Sigmoid colon (tissue), 4 donors: ENCODE measurements around the gene KRTAP19-3.

ENCODE experiments used
- CTCF ChIP-seq, 4 experiments: fragments of 450-650 bp in 3 of 4; fragments of 200-600 bp in 1 of 4; IDR thresholded peaks; one replicate each; pipeline ENCODE4 v1.5.1; 2016 to 2019; ENCODE audit warnings: antibody characterized with exemption in 4 of 4, mild to moderate bottlenecking in 3 of 4, moderate library complexity in 2 of 4
- POLR2A ChIP-seq, 2 donors: fragments of 450-650 bp; IDR thresholded peaks; one replicate each; pipeline ENCODE4 v1.6.1; 2016; ENCODE audit warnings: antibody characterized with exemption in 2 of 2, mild to moderate bottlenecking in 2 of 2, moderate library complexity in 2 of 2
- POLR2AphosphoS5 ChIP-seq, 4 donors: sonication (generic); formaldehyde crosslinking; IDR thresholded peaks; one replicate each; pipeline ENCODE4 v1.6.1; 2017; ENCODE audit warnings: antibody characterized with exemption in 4 of 4

DNA sequence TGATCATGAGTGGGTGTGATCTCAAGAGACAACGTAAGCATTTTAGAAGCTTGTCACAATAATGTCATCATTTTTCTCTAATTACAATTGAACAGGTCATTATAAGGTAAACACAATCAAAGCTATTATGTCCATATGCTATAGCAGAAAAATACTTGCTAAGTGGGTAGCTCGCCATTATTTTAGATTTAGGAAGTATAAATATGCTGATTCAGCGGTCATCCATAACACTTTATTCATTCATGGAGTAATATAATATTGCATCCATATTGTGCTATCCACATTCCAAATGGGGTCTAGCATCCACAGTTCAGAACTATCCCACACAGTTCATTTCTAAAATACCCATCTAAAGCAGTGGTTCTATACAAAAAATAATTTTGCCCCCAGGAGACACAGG lies 43.3 kb downstream of the KRTAP19-3 start:
- TF ChIP-seq CTCF (IDR thresholded peaks at IDR 0.05) (no peak), POLR2A (IDR thresholded peaks at IDR 0.05) (no peak), POLR2AphosphoS5 (IDR thresholded peaks at IDR 0.05) (no peak)
